ENCODE measurements around the gene F2. TPM values are rescaled to one million over a fixed set of nuclear protein-coding genes. Genes with fewer than 3 reads are reported as not detected.

Gene F2
- total and polyA plus RNA-seq, 2 of the 13 experiments (the other 11 are each of a cell fraction or from before 2014, with no cell fraction given): 330 to 801 TPM

GRCh38 chr11:46684367-46684766 is 34.6 kb upstream of the F2 start:
- H3K9ac ChIP-seq (ENCODE audit: insufficient read depth, low read depth, low read length): no peak overlapping the region
- in situ Hi-C loops (cut with HindIII; ENCODE audit: extremely low pct_ligation_motif_present, low pct_unique_long_range_greater_than_20kb) (no loop called here), intact Hi-C loops (cut with micrococcal nuclease; ENCODE audit: unreplicated experiment) (no loop called here)
- H3K79me2 ChIP-seq (ENCODE audit: insufficient read depth, low read length): no peaks in the 10 kb centered on the region
- no peak overlapping the region for H3K4me3 ChIP-seq (replicated peaks in 1 of 3; ENCODE audit: insufficient read depth in 1 of 3, low read depth in 2 of 3, low read length in 3 of 3)
- no peak overlapping the region for H3K4me2 ChIP-seq (ENCODE audit: low read depth, low read length)
- TSS peak; percentile 30 for BruUV-seq (replicated peaks)
- no peak for TF ChIP-seq ZBTB10 (CRISPR knock-in tag; IDR thresholded peaks at IDR 0.05; ENCODE audit: borderline replicate concordance)
- TF ChIP-seq ARNT2 (CRISPR knock-in tag; IDR thresholded peaks at IDR 0.05; ENCODE audit: low read depth): no peak
- no peak for TF ChIP-seq RERE (CRISPR knock-in tag; IDR thresholded peaks at IDR 0.05; ENCODE audit: low read depth)
- no peak for TF ChIP-seq CSRNP1 (CRISPR knock-in tag; IDR thresholded peaks at IDR 0.05)
- no peak for TF ChIP-seq SNAI1 (CRISPR knock-in tag; IDR thresholded peaks at IDR 0.05; ENCODE audit: borderline replicate concordance)
- no peak for TF ChIP-seq SMAD9 (CRISPR knock-in tag; IDR thresholded peaks at IDR 0.05)
- H3K27ac ChIP-seq (ENCODE audit: extremely low read length, insufficient read depth, low read length): no peak overlapping the region
- no peaks in the 10 kb centered on the region for H4K20me1 ChIP-seq (ENCODE audit: insufficient read depth, low read length)
- peaks cover 20 to 52% of the 10 kb centered on the region in 2 experiments for H3K36me3 ChIP-seq (replicated peaks in 1 of 2; ENCODE audit: control insufficient read depth in 1 of 2, insufficient read depth in 2 of 2, low read length in 2 of 2)
- DNase-seq (ENCODE audit: low spot score) (no peak), ATAC-seq (no peak), FAIRE-seq (no peak)
- 96% methylated on average over 3 of the region's 3 CpGs for WGBS (ENCODE audit: low lambda C conversion rate)
- H3K9me3 ChIP-seq (ENCODE audit: low read length): no peaks in the 10 kb centered on the region
- H2AFZ ChIP-seq (ENCODE audit: low read length): no peak overlapping the region
- no peaks in the 10 kb centered on the region for H3K4me1 ChIP-seq (ENCODE audit: insufficient read depth, low read length)
- H3K27me3 ChIP-seq (ENCODE audit: control insufficient read depth in 1 of 2, insufficient read depth in 2 of 2, low read length in 2 of 2): no peaks in the 10 kb centered on the region
- CTCF ChIA-PET (ENCODE audit: low intra/inter-chr PET ratio, low total read pairs): no interaction called here
- POLR2A ChIA-PET: interaction anchor here (1.5 kb wide), 1 partner anchor 36 kb away, joined by 3 read pairs; no protein-coding TSS in a partner anchor
